ENCODE results near the gene RIOK2.
"Not testable (repeated sequence)": the region's sequence is repeated elsewhere in the genome, so short reads cannot be mapped to it uniquely, and the experiment has no call there.

The RIOK2 gene

DNA sequence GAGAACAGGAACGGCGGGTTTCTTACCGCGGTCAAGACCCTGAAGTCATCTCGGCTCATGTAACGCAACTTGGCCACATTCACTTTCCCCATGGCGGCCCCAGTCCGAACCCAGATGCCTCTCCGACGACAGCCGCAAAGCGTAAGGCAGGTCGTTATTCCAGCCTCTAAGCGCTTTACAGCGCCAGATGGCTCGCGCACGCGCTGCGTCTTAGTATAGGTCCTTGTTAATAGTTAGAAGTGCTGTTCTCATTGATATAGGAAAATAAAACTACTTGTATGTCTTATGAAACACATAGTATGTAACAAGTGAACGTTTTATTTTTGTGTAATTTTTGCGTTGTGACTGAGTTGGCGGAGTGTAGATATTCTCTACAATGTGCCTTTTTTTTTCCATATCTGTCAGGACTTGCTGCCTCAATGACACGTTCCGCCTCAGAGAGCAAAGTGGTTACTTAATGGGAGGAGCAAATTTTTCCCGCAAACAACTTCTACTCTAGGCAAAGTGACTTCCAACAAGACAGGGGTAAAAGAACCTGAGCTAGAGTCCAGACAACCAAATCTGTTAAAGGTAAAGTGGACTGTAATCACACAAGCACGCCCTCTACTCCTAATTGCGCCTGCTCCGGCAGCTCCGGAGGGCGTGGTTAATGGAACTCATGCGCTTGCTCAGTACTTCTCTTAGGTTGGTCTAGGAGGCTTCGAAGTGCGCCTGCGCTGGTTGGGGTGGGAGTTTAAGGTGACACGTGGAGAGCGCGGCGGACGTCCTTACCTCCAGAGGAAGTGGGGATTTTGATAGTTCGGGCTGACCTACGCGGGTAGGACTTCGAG lies at the start of gene RIOK2:
RIOK2 (minus strand) TSS at position 148 of the 830 bp plus-strand sequence; CDS start at position 92, 56 bp downstream.
- DNase-seq (ENCODE audit: low spot score), result peak; percentile 98

DNA sequence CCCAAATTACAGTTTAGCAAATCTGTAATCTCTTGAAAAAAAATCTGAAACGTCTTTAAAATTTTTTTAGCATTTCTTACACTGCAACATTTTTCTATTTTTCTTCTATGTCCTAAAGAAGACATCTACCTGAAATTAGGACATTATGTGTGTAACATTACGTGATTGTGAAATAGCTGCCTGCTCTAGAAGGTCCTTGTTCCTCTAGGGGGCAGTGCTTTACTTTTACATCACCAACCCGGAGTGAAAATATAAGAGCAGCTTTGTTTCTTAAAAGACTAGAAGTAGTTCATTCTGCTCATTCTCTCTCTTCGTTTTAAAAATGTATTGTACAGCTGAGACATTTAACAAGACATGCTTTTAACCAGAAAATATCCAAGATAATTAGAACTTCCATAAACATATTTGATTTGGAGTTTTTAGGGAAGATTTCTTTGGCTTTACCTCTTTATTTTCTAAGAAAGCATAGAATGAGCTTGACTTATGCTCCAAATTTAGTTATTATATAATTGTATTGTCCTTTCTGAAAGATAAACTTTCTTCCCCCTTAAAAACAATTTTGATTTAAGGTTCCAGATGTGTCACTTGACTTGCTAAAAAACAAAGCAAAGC lies 48.1 kb upstream of the RIOK2 start:
- DNase-seq (ENCODE audit: low spot score), result peak; percentile 78

DNA sequence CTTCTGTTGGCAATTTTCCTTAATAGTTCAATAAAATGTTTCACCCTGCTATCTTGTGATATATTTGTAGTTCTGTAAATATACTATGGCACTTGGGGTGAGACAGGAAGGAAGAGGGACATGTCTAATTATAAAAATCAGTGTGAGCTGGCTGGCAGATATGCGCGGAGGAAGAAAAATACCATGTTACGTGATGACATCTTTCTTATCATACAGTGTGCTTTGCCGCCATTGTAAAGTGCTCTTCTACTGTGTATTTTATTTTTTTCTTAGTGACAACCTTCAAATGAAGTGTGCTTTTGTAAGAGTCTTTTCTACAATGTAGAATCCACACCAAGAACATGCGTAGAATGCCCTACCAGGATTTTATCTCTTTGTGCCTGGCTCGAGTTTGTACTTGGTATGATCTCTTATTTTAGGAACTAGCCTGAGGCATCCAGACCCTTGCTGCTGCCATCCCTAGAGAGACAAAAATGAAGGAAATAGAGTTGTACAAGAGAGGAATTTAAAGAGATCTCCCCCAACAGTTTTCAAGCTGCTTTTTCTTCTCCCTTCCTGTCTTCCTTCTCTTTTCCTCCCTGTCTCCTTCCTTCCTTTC lies 46.7 kb upstream of the RIOK2 start:
- no peak for DNase-seq (ENCODE audit: low spot score)

DNA sequence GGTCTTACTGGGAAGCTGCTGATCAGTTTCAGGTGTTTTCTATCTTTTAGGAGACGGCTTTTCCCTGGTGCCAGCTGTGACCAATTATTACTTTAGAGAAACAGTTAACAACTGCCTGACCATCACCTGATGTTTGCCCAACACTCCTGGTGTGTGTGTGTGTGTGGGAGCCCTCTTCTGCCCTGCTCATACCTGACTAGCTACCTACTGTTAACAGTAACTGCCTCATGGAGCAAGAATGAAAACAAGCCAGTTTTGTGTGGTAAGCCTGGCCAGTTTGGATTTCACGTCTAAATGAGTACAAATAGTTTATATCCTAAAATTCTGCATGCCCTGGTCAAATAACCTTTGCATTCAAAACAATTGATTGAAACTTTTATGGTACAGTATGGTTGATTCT lies 46.1 kb upstream of the RIOK2 start:
- no peak for DNase-seq (ENCODE audit: low spot score)

DNA sequence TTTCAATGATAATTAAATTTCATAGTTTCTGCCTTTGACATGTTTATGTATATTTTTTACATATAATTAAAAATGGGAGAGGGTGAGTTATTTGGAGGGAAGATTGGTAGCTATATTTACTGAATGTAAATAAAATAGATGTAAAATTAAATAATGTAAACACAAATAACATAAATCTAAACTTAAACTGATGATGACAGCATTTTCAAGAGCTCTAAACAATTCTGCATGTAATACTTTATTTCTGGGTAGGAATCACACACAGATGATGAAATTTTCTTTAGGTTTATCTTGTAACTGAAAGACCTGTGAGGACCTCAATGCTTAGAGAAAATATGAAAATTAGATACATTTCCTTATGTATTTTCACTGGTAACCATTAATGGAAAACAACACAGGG lies 42.2 kb upstream of the RIOK2 start:
- DNase-seq (ENCODE audit: low spot score), result no peak

DNA sequence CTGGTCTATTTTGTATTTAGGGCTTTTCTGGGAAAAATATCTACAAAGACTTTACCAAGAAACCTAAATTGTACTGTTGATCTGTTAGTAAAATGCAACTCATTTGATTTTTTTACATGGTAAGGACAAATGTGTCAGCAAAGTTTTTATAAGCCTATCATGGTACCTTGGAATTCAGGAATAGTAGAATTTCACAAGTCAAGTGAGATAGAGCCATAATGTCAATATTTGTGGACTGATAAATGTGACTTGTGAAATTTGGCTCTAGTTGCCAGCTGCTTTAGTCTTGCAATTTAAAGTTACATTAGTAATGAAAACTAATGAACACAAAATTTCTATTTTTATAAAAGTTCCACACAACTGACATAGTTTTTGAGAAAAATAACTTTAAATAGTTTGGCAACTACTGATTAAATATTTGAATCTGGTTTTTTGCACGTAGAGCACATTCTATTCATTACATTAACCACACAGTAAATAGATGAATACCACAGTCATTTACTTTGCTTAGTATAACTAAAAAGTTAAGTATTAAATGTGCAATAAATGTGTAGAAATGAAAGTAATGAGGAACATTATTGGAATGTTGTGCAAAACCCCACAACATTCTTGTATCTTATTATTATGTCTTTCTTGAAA lies 41.2 kb upstream of the RIOK2 start:
- DNase-seq (ENCODE audit: low spot score), result no peak

GRCh38 chr5:97223596-97223995 lies 40.5 kb upstream of the RIOK2 start:
- DNase-seq (ENCODE audit: low spot score), result no peak

DNA sequence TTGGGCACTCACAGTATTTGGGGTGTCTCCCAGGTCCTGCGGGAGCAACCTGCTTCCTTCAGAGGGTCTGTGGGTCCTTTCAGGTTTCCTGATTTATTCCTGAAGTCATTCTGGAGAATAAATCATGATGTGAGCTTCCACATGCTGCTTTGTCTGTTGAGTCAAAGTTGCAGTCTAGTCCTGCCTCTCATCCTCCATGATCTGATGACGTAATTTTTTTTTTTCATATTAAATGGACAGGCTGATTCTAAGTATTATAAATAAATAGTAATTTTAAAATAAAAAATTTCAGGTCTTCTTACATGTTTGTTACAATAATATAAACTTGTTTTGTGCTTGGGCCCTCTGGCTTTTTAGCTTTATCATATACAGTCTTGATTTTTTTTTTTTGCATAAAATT lies 26.3 kb upstream of the RIOK2 start:
- no peak for DNase-seq (ENCODE audit: low spot score)

DNA sequence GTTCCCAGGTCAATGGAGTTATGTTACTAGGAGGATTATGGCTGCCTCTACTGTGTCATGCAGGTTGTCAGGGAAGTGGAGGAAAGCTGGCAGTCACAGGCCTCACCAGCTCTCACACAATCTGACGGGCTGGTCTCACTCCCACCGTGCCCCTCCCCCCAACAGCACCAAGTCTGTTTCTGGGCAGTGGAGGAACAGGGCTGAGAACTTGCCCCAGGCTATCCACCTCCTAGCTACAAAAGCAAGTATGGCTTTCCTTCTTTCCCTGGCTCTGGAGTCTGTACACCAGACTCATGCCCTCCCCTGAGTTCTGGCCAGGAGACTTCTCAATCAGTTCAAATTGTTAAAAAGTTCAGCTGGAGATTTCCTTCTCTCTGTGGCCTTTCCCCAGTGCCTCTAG lies 25.7 kb upstream of the RIOK2 start:
- no peak for DNase-seq (ENCODE audit: low spot score)

GRCh38 chr5:97208184-97208713 lies 25.2 kb upstream of the RIOK2 start:
- no peak for DNase-seq (ENCODE audit: low spot score)

GRCh38 chr5:97194366-97194765 lies 11.3 kb upstream of the RIOK2 start:
- DNase-seq (ENCODE audit: low spot score), result no peak

DNA sequence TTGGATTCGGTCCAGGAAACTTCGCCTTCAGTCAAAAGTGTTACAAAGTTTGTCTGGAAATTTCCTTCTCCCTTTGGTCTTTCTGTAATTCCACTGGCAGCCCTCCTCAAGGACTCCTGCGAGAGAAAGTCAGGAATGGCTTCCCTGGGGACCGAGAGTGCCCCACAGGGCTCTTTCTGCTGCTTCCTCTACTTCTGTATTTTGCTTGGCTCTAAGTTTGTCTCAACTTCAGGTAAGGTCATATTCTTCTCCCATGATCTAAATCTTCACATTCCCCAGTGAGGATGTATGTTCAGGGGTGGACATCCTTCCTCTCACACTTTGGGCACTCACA lies 10.3 kb upstream of the RIOK2 start:
- no peak for DNase-seq (ENCODE audit: low spot score)

DNA sequence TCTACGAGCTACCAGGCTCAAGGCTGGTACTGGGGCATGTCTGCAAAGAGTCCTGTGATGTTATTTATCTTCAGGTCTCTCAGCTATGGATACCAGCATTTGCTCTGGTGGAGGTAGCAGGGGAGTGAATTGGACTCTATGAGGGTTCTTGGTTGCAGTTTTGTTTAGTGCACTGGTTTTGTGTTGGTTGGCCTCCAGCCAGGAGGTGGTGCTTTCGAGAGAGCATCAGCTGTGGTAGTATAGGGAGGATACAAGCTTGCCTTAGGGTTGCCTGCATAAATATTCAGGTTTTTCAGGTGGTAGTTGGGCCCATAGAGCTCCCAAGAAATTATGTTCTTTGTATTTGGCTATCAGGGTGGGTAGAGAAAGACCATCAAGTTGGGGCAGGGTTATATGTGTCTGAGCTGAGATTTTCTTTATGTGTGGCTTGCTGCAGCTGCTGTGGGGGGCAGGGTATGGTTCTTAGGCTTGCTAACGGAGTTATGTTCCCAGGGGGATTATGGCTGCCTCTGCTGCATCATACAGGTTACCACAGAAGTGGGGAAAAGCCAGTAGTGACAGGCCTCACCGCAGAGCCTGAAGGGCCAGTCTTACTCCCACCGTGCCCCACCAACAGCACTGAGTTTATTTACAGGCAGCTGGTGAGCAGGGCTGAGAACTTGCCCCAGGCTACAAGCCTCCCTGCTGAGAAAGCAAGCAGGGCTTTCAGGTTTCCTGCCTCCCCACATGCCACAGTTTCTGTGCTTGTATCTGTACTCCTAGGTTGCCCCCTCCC lies 9.7 kb upstream of the RIOK2 start:
- DNase-seq (ENCODE audit: low spot score), result no peak

DNA sequence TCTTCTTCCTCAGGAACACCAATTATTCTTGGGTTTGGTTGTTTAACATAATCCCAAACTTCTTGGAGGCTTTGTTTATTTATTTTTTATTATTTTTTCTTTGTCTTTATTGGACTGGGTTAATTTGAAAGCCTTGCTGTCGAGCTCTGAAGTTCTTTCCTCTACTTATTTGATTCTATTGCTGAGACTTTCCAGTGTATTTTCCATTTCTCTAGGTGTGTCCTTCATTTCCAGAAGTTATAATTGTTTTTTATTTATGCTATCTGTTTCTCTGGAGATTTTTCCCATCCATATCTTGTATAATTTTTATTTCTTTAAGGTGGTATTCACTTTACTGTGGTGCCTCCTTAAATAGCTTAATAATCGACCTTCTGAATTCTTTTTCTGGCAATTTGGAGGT lies 8.8 kb upstream of the RIOK2 start:
- DNase-seq (ENCODE audit: low spot score), result no peak

GRCh38 chr5:97189523-97189922 lies 6.5 kb upstream of the RIOK2 start:
- DNase-seq (ENCODE audit: low spot score), result not testable (repeated sequence)

DNA sequence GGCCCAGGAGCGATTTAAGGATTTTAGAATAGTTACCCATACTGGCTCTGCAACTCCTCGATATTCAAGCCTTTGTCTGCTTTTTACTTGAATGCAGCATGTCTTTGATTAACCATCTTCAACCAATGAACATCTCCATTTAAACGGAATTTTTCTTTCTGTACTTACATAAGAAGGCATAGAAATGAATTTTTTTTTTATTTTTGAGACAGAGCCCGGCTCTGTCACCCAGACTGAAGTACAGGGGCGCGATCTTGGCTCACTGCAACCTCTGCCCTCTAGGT lies 825 bp upstream of the RIOK2 start:
- DNase-seq (ENCODE audit: low spot score), result no peak

DNA sequence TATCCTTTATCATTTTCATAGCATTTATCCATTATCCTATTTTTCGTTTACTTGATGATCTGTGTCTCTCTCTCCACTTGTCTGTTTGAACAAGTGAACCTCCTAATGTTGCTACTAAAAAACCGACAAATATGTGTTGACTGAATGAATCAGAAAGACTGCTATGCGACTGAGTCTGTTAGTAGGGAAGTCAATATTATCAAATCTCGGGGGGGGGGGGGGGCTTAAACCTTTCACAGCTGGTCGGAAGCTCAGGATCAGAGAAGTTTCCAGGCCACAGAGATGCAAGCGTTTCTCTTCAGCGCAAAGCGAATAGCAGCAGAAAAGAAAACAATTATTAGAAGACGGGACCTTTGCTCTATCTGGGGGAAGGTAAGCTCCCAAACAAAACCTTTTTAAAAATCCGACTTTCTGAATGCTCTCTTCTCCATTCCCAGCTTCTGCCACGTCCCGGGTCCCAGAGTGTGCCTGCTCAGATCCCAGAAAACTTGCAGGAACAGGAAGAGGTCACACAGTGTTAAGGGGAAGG lies 412 bp downstream of the RIOK2 start:
- no peak for DNase-seq (ENCODE audit: low spot score)

- DNase-seq (ENCODE audit: low spot score), result no peak
Measured at GRCh38 chr5:97181856-97182545, 1.0 kb downstream of the RIOK2 start.

- DNase-seq (ENCODE audit: low spot score), result not testable (repeated sequence)
Measured at GRCh38 chr5:97179457-97179856, 3.6 kb downstream of the RIOK2 start.

DNA sequence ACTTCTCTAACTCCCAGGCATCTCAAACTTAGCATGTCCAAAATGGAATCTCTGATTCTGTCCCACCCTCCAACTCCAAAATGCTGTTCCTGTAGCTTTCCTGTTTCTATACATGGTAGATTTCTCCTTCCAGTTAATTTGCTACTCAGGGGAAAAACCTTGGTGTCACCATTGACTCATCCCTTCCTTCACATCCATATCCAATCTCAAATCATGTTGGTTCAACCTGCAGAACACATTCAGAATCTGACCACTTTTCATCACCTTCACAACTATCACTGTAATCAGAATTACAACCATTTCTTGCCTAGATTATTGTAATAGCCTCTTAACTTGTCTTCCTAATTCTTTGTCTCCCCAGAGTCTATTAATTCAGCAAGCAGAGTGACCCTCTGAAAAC lies 10.8 kb downstream of the RIOK2 start:
- DNase-seq (ENCODE audit: low spot score), result no peak

GRCh38 chr5:97171703-97172102 lies 11.3 kb downstream of the RIOK2 start:
- DNase-seq (ENCODE audit: low spot score), result no peak

Data from SW480 (cell line).